Left ventricle myocardium inferior (tissue), 1 donor: ENCODE measurements around the gene EXOC4. TPM values are rescaled to one million over a fixed set of nuclear protein-coding genes. Genes with fewer than 3 reads are reported as not detected.

Experiments used
- DNase-seq: peaks from one replicate; pipeline ENCODE4 v3.0.0-alpha.2; 2020
- H3K27ac ChIP-seq: fragments of 200-600 bp; replicated peaks from 2 replicates; pipeline ENCODE4 v1.8.0; 2021
- H3K27me3 ChIP-seq: fragments of 200-600 bp; 2 replicates; pipeline ENCODE4 v1.8.0; 2021; ENCODE audit warnings: low read depth
- H3K36me3 ChIP-seq: fragments of 200-600 bp; 2 replicates; pipeline ENCODE4 v1.8.0; 2021
- H3K4me1 ChIP-seq: fragments of 200-600 bp; 2 replicates; pipeline ENCODE4 v1.8.0; 2021
- H3K4me3 ChIP-seq: fragments of 200-600 bp; 2 replicates; pipeline ENCODE4 v1.8.0; 2021; ENCODE audit warnings: mild to moderate bottlenecking, moderate library complexity
- H3K9me3 ChIP-seq: fragments of 200-600 bp; replicated peaks from 2 replicates; pipeline ENCODE4 v1.8.0; 2021
- CTCF ChIP-seq: fragments of 200-600 bp; IDR thresholded peaks from 2 replicates; pipeline ENCODE4 v1.8.0; 2021; ENCODE audit warnings: antibody characterized with exemption, mild to moderate bottlenecking, borderline replicate concordance
- intact Hi-C: fragments of 100-400 bp; cut with micrococcal nuclease; formaldehyde crosslinking; loops from one replicate; pipeline ENCODE4 v1.11.0; 2022
- total RNA-seq: library from RNA; stranded (reverse); fragmentation: NEBNext Ultra II Directional; extraction: Animal tissue kit (Norgen Biotek cat#: 25700); gene quantifications from one replicate; pipeline ENCODE4 v1.2.1, GENCODE V29; 2021
- donor health status: DM: no; HTN: yes; CAD: no; lungs with severe emphysema.

EXOC4 gene
- total RNA-seq, 1 donor from 2014 or later, result 33.8 TPM

DNA sequence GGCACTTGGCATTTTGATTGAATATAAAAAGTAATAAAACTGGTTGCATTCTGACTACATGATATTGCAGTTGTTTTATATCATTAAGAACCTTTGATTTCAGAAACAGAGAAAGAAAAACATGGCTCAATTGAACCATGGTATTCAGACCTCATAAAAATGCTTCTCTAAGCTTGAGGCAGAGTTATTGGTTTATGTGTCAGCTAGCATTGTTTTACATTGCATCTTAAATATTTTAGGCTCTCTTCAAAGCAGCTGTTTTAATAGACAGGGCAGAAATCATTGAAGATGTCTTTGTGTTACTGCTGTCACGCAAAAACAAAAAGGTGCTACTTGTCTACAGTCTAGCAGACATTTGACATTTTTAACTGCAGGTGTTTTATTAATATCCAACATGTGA lies 299.2 kb downstream of the EXOC4 start:
- Histone ChIP-seq H3K27ac (no peak overlapping the region), H3K4me1 (no peaks in the 10 kb centered on the region), H3K9me3 (no peaks in the 10 kb centered on the region), H3K27me3 (no peaks in the 10 kb centered on the region), H3K36me3 (no peaks in the 10 kb centered on the region), H3K4me3 (no peak overlapping the region)
- DNase-seq, result no peak
- no peak for TF ChIP-seq CTCF
- intact Hi-C loops, result no loop called here

DNA sequence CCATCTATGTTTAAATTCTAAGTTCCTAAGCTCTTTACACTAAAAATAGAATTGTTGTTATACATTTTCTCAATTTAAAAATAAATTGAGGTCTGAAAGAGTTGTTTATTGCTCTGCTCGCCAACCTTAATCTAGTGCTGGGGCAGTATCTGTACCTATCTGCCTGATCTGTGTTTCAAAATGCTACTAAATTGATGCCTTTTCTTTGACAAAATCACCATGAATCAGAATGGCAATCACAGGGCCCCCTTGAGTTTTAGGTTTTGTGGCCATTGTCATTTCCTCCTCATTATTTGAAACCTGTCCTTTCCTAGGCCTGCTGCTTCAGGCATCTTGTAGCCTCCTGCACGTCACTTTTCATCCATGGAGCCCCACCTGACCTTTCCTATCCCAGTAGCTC lies 301.5 kb downstream of the EXOC4 start:
- no peaks in the 10 kb centered on the region for H3K27me3 ChIP-seq
- no peaks in the 10 kb centered on the region for H3K4me1 ChIP-seq
- no peak for DNase-seq
- no peaks in the 10 kb centered on the region for H3K9me3 ChIP-seq
- TF ChIP-seq CTCF, result no peak
- H3K36me3 ChIP-seq, result no peaks in the 10 kb centered on the region
- H3K4me3 ChIP-seq, result no peak overlapping the region
- intact Hi-C loops, result no loop called here
- H3K27ac ChIP-seq, result no peak overlapping the region

GRCh38 chr7:133556048-133556447 lies 303.2 kb downstream of the EXOC4 start:
- H3K27me3 ChIP-seq, result no peaks in the 10 kb centered on the region
- H3K9me3 ChIP-seq, result no peaks in the 10 kb centered on the region
- TF ChIP-seq CTCF, result no peak
- H3K4me3 ChIP-seq, result no peak overlapping the region
- no peak for DNase-seq
- intact Hi-C loops, result no loop called here
- no peaks in the 10 kb centered on the region for H3K4me1 ChIP-seq
- no peak overlapping the region for H3K27ac ChIP-seq
- no peaks in the 10 kb centered on the region for H3K36me3 ChIP-seq

GRCh38 chr7:133556553-133556952 lies 303.7 kb downstream of the EXOC4 start:
- Histone ChIP-seq H3K4me1 (no peaks in the 10 kb centered on the region), H3K36me3 (no peaks in the 10 kb centered on the region), H3K27ac (no peak overlapping the region), H3K4me3 (no peak overlapping the region), H3K27me3 (no peaks in the 10 kb centered on the region), H3K9me3 (no peaks in the 10 kb centered on the region)
- DNase-seq, result no peak
- intact Hi-C loops, result no loop called here
- no peak for TF ChIP-seq CTCF

DNA sequence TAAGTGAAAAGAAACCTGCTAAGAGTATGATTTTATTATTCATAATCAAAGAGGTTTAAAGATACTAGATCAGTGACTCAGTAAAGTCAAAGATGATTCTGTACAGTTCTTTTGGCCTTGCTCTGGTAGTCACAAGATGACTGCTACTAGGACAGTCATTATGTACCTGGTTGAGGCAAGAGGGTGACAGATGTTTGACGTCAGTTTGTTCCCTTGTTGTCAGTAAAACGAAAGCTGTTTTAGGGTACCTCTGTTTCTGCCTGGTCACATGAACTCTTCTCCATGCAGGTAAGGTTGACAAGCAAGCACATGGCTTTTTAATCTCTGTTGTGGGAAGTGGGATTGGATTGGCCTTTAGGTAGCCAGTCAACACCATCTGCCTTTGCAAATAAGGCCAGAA lies 308.0 kb downstream of the EXOC4 start:
- intact Hi-C loops, result no loop called here
- Histone ChIP-seq H3K9me3 (no peaks in the 10 kb centered on the region), H3K36me3 (no peaks in the 10 kb centered on the region), H3K4me1 (no peaks in the 10 kb centered on the region), H3K4me3 (no peak overlapping the region), H3K27me3 (no peaks in the 10 kb centered on the region), H3K27ac (no peak overlapping the region)
- TF ChIP-seq CTCF, result no peak
- DNase-seq, result no peak

DNA sequence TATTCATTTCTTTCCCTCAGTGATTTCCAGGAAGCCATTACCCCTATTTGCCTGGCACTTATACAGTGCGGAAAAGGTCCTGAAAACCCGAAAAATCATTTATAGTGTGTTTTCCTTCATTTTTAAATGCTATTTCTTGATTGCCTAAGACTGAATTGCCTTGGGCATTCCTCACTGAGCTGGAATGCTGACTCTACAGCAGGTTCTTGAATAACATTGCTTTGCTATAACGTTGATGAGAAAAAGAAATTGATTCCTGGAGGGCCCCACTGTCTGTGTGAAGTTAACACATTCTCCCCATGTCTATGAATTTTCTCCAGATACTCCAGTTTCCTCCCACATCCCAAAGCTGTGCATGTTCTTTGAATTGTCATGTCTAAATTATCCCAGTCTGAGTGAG lies 308.5 kb downstream of the EXOC4 start:
- intact Hi-C loops, result no loop called here
- Histone ChIP-seq H3K27me3 (no peaks in the 10 kb centered on the region), H3K4me3 (no peak overlapping the region), H3K9me3 (no peaks in the 10 kb centered on the region), H3K36me3 (no peaks in the 10 kb centered on the region), H3K27ac (no peak overlapping the region), H3K4me1 (no peaks in the 10 kb centered on the region)
- no peak for DNase-seq
- no peak for TF ChIP-seq CTCF
